ENCODE measurements around the gene BRDT.
"Not testable (repeated sequence)": the region's sequence is repeated elsewhere in the genome, so short reads cannot be mapped to it uniquely, and the experiment has no call there.

BRDT gene

DNA sequence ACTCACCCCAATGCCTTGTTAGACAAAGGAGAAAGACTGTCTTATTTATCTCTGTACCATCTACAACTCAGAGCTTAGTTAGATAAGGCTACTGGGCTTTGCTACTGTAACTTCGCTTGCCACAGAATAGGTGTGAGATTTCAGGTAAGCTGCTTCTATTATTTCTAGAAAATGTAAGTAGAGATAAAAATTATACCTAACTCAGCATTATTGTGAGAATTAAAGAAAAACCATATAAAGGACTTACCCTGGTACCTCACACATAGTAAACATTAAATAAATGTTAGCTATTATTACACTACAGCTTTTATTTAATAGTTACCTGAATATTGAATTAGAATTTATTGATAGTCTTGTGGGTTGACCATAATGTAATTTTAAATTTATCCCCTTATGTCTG lies 44.1 kb downstream of the BRDT start:
- DNase-seq: no peak

DNA sequence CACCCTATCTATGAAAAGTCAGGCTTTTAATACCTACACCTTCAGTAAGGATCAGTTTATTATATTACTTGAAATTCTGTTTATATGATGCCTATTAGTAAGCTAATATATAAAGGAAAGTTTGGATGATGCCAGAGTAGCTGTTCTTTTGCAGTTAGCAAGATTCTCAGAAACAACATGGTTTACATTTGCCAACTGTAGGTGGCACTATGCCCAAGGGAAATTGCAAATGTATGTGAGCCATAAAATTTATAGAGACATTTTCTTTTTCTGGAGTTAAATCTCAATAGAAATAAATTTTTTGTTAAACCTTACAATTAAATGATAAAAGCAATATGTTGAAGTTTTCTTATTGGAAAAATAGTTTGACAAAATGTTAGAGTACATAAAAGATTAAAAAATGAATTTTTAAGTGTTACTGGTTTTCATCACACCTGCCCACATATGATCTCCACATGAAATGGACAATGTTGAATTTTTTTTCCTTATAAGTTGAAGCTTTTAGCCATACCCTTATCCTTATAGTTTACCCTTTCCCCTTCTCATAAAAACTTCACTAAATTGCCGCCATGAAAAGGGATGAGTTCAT lies 48.5 kb downstream of the BRDT start:
- no peak for DNase-seq

DNA sequence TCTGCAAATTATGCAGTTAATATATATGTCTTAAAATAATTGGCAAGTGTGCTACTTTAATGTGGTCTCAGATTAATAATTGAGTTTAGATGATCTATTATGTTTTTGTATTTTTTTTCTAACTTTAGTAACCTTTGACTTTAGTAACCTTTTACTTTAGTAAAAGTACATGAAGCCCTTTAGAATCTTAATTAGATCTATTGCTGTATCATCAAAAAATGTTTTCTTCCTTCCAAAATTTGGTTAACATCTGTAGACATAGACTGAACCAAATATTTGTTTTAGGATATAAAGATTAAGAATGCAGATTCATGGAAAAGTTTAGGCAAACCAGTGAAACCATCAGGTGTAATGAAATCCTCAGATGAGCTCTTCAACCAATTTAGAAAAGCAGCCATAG lies 54.9 kb downstream of the BRDT start:
- DNase-seq: no peak

DNA sequence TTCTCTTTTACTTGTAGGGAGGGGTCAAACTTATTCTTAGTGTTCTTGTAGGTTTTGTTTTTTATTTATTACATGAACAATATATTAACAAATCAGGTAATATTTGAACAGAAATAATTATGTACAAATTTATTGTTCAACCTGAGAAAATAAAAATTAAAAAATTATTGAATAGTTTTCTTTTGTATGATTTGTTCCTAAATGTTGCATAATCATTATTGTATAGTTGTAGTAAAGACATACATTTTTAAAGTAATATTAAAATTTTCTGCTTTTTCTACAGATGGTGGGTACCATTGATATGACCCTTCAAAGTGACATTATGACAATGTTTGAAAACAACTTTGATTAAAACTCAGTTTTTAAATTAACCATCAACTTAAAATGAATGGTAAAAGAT lies 64.7 kb downstream of the BRDT start:
- DNase-seq: no peak

DNA sequence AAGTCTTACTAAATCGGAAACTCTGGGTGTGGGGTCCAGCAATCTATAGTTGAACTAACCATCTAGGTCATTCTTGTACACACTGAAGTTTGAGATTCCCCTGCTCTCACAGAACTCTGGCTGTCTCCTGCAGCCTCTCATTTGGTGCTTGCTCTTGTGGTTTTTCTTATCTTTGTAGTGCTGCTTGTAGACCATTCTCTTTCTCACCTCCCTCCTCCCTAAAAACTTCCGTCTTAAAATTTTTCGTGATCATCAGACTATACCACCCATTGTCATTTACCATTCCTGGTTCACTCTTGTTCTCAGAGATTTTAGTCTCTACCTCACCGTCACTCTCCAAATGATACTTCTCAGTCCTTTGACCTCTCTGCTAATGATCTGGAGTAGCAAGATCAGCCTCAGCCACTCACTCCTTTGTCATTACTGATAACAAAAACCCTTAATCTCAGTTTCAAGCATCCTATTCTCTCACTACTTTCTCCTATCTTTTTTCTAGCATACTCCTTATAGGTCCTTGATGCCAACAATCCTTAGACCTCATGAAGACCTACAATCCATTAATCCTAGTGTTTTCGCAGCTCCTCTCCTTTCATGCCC lies 67.6 kb downstream of the BRDT start:
- no peak for DNase-seq

DNA sequence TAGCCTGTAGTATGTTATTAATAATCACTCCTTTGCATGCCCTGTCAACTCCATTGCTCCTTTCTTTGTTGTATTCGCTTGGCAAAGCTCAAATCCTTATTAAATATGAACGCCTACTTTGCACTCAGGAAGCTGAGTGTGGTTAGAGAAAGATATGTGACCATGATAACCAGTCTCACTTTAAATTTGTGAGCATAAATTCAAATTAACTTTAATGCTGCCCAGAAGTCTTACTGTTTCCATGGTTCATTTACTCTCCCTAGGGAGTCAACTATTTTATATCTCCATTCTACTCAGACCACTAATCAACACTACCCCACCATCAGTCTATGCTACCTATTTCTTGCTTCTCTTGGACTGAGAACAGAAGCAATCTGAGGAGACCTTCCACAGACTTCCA lies 68.5 kb downstream of the BRDT start:
- no peak for DNase-seq

DNA sequence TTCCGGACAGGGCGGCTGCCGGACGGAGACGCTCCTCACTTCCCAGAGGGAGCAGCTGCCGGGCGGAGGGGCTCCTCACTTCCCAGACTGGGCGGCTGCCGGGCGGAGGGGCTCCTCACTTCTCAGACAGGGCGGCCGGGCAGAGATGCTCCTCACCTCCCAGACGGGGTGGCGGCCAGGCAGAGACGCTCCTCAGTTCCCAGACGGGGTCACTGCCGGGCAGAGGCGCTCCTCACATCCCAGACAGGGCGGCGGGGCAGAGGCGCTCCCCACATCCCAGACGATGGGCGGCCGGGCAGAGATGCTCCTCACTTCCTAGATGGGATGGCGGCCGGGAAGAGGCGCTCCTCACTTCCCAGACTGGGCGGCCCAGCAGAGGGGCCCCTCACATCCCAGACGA lies 76.8 kb downstream of the BRDT start:
- DNase-seq: not testable (repeated sequence)

DNA sequence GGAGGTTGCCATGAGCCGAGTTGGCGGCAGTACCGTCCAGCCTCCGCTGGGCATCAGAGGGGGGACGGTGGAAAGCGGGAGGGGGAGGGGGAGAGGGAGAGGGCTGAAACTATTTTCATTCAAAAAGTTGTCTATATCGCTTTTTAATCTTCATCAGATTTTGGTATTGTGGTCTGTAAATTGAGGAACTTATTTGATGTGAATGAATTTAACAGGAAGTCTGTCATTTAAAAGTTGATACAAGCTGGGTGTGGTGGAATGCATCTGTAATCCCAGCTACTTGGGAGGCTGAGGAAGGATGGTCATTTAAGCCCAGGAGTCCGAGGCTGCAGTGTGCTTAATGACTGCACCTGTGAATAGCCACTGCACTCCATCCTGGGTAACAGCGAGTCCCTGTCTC lies 77.6 kb downstream of the BRDT start:
- no peak for DNase-seq

DNA sequence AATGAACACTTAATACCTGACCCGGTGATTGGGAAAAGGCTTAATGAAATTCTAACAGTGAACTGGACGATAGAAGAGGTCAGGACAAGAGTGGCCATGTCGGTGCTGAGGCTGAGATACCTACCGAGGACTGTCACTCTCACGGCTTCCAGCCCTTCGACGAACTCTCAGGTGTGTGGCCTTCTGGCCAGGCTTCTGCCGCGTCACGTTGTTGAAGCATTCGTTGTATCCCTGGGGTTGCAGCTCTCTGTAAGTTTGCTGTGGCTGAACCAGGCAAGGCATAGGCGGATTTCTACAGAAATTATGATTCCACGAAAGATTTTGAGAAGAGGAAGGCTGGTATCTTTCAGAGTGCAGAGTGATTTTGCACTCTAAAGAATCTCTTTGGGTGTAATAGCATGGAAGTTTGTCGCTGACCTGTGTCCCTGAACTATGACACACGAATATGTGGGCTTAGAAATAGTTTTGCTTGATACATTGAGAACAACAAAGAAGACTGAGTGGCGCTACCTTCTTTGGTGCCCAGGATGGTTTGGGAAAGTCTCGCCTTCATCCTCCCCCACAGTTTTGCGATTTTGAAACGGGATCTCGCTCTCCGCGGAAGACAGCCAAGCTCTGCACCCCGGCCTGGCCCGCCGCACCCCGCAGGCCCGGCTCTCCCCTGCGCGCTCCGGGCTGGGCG lies 80.2 kb downstream of the BRDT start:
- DNase-seq: no peak

DNA sequence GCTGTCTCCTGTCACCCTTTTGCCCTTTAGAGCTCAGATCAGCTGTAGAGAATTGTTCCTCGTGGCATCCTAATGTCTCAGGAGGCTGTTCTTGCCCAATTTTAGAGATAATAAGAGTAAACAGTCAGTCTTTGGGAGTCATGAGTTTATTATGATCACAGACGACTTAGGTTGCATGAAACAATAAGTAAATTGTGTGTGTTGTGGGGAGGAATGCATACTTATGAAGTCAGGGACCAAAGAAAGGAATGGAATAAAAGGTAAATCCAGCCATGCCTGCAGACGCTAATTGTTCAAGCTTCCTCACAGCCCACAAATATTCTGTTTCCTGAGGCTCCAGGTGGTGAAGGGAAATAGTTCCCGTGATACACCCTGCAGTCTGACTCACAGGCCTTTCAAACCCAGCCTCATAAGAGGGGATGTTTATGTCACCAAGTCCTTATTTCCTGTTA lies 81.5 kb downstream of the BRDT start:
- DNase-seq: no peak

DNA sequence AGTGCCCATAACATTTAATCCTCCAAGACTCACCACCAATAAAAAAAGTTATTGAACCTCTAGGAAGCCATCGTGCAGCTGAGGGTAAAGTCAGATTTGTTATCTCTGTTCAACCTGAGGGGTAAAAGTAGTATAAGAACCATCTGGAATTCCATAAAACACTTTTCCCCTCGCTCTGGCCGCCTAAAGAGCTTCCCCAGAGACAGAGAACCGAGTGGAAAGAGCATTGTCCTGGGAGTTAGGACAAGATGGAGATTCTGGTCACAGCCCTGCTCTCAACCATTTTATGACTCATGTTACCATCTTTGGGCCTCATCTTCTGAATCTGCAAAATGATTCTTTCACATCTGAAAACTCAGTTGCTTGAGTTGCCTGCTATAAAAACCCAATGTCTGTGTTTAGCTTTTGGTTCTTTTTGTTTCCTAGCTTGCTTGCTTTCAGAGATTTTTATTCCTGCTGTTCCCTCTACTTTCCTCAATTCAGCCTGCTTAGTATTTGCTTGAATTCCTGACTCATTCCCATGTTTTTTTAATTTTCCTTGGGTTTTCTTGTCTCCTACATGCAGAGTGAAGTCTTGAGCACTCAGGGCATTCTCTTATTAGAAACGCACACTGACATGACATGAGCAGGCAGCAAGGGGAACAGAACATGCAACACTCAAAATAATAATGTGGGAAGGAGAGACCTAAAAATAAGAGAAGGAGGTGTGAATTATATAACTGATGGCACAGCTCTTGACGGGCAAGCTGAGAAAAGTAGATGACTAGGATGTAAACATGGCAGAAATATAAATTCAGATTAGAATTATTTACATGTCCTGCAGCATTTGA lies 82.3 kb downstream of the BRDT start:
- no peak for DNase-seq

DNA sequence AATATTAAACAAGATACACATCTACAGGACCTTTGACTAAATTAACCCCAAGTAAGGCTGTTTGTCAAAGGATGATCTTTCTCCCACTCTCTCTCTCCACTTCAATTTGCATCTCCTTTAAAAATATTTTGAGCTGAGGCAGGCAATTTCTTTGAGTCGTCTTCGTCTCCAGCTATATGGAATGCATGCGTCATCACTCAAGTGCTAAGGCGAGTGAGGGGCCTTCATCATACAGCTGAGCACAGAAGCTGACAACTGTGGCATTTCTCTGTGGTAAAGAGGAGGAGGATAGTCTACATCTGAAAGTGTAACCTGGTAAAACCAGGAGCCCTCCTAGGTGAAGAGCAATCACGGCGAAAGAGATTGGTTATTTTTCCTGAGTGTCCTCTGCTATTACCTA lies 88.2 kb downstream of the BRDT start:
- DNase-seq: no peak

DNA sequence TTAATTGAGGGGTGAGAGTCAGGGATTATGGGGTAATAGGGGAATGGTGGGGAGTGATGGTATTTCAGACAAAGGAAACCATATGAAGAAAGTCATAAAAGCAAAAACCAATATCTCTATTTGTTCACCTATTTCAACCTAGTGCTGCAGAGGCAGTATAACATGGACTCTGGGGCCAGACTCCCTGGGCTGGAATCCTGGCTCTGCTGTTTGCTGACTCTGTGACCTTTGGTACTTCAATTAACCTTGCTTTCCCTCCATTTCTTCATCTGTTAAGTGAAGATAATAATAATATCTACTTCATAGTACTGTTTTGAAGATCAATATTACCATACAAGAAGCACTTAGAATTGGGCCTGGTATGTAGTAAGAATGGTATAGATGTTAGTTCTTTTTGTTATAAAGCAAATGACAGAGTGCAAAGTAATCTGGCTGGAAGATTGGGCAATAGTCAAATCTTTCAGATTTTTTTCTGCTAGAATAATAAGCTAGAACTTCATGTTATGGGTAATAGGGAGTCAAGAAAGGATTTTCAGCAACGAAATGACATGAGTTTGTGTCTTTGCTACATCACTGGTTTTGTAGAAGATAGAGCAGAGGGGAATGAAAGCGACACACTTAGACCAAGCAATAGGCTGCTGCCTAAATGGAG lies 89.6 kb downstream of the BRDT start:
- DNase-seq: no peak

DNA sequence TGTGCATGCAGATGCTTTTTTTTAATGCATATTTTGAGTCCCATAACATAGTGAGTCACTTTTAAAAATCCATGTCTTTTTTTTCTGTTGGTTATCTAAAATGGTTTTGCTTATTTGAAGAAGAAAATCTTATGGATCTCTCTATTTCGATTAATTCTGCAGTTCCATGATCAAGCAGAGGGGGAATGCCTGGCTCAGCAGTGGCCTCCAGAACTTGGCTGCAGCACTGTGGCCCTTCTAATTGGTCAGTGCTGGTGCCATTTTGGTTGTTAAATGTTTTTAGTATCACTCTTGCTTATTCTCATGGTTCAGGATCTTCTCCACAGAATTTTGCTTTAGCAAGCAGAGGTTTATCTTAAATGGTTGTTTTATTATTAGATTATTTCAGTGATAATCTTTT lies 91.8 kb downstream of the BRDT start:
- DNase-seq: no peak

DNA sequence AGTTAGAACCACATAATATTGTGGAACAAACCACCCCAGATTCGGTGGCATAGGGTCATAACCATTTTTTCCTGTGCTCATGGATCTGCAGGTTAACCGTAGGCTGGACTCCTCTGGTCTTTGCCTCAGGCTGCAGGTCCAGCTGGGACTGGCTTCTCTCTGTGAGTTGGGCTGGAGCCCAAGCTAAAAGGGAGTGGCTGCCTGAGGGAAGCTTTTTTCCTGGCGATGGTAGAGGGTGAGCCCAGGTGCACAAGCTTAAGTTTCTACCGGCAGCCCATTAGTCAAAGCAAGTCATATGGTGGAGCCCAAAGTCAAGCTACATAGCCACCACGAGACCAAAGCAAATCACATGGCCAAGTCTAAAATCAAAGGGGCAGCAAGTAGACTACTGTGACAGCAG lies 94.4 kb downstream of the BRDT start:
- DNase-seq: no peak

DNA sequence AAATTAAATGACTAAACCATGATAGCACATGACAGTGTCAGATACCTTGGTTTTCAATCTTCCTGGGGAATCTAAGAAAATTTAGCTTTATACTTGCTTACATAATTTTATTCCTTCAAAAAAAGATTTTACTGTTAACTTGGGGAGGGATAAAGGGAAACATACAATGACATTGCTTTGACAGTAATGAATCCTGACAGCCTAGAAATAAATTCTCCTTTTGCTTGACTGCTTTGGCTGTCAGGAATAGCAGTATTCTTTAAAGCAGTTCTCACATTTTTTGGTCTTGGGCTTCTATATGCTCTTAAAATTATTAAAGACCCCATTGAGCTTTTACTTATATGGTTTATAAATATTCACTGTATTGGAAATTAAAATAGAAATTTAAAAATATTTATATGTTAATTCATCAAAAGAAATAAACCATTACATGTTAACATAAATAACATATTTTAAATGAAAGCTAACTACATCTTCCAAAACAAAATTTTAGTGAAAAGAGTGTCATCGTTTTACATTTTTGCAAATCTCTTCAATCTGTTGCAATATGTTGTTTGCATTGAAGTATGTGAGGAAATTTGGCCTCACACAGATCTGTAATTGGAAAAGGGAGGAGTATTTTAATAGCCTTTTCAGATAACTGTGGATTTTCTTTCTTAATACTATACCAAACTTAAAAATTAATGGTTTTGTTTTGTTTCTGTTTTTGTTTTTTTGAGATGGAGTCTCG lies 96.7 kb downstream of the BRDT start:
- DNase-seq: no peak

DNA sequence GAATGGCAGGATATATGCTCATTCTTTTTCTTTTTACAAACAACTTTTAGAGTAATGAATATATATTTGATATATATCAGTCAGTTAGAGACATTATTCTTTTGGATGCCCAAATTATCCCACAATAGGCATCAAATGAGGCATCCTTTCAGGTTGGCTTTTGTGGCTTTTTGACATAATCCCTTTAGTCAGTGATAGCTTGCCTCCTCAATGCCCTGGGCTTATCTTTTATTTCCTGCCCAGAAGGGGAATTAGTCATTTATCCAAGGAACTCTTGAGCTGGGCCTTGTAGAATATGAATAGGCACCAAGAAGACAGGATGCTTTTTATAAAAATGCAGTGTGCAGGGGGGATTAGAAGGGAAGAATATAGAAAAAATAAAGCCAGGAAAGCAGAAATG lies 102.7 kb downstream of the BRDT start:
- DNase-seq: no peak
